HepG2 (cell line): ENCODE data around the gene RNF175. TPM values are rescaled to one million over a fixed set of nuclear protein-coding genes. Genes with fewer than 3 reads are reported as not detected.

Experiments
- ATAC-seq: fragments of 200-7000 bp; cut with Tn5 transposase; 3 replicates; pipeline ENCODE4 v1.9.1; 2020; ENCODE audit warnings: mild to moderate bottlenecking, moderate library complexity
- BruUV-seq: library from RNA; stranded (reverse); fragments of 400-500 nt; replicated peaks from 2 replicates; lab custom pipeline; 2021; lab: Mats Ljungman, UMichigan
- CTCF ChIA-PET: fragments of 300-600 bp; formaldehyde crosslinking; extraction: SDS; loops from one replicate; lab custom pipeline; 2021; ENCODE audit warnings: low total read pairs, inconsistent platforms, low intra/inter-chr PET ratio; lab: Yijun Ruan, JAX
- POLR2A ChIA-PET: fragments of 350-600 bp; sonication (Branson Sonifier 250); formaldehyde crosslinking; loops from one replicate; lab custom pipeline; 2020; ENCODE audit warnings: antibody characterized with exemption, inconsistent platforms; lab: Yijun Ruan, JAX
- DNase-seq: peaks from one replicate; pipeline ENCODE4 v3.0.0-alpha.2; 2015; ENCODE audit warnings: low spot score
- FAIRE-seq: peaks from 3 replicates; lab custom pipeline; 2011; peaks lifted over from hg19 to GRCh38; lab: Jason Lieb, UNC
- H2AFZ ChIP-seq: one replicate; pipeline ENCODE4 v1.6.1; 2011; ENCODE audit warnings: low read length, inconsistent platforms
- H3K27ac ChIP-seq: fragments of 300-600 bp; 3 replicates; pipeline ENCODE4 v1.8.0; 2011; ENCODE audit warnings: mixed run types, mild to moderate bottlenecking, mixed read lengths, low read length, inconsistent platforms; ENCODE audit not compliant: insufficient read depth; ENCODE audit errors: extremely low read length
- H3K27me3 ChIP-seq, 2 experiments: fragments of 200-600 bp in 1 of 2; 2 replicates in 1 of 2; 3 replicates in 1 of 2; pipeline versions ENCODE4 v1.6.0 to v1.8.0; 2011; ENCODE audit warnings: low read length in 2 of 2, mild to moderate bottlenecking in 2 of 2, moderate library complexity in 2 of 2, inconsistent platforms in 1 of 2; ENCODE audit not compliant: insufficient read depth in 2 of 2, control insufficient read depth in 1 of 2
- H3K36me3 ChIP-seq, 2 experiments: fragments of 200-600 bp in 1 of 2; replicated peaks in 1 of 2; 2 replicates in 1 of 2; 3 replicates in 1 of 2; pipeline versions ENCODE4 v1.5.1 to v1.8.0; 2011; ENCODE audit warnings: low read length in 2 of 2, inconsistent platforms in 1 of 2; ENCODE audit not compliant: insufficient read depth in 2 of 2, control insufficient read depth in 1 of 2
- H3K4me1 ChIP-seq: 2 replicates; pipeline ENCODE4 v1.5.1; 2012; ENCODE audit warnings: low read length, inconsistent platforms; ENCODE audit not compliant: insufficient read depth
- H3K4me2 ChIP-seq: 2 replicates; pipeline ENCODE4 v1.6.0; 2011; ENCODE audit warnings: low read depth, low read length, inconsistent platforms
- H3K4me3 ChIP-seq, 3 experiments: fragments of 200-600 bp in 1 of 3; sonication (generic), shearing (Covaris generic) in 1 of 3; replicated peaks in 1 of 3; 2 replicates each; pipeline ENCODE4 v1.5.1; 2011 to 2016; ENCODE audit warnings: low read length in 3 of 3, inconsistent platforms in 2 of 3, low read depth in 2 of 3, mild to moderate bottlenecking in 2 of 3, control low read depth in 1 of 3, mixed read lengths in 1 of 3; ENCODE audit not compliant: insufficient read depth in 1 of 3
- H3K79me2 ChIP-seq: one replicate; pipeline ENCODE4 v1.6.1; 2011; ENCODE audit warnings: low read length, inconsistent platforms; ENCODE audit not compliant: insufficient read depth
- H3K9ac ChIP-seq: 2 replicates; pipeline ENCODE4 v1.6.0; 2011; ENCODE audit warnings: mild to moderate bottlenecking, low read depth, low read length, inconsistent platforms; ENCODE audit not compliant: insufficient read depth
- H3K9me3 ChIP-seq: 2 replicates; pipeline ENCODE4 v1.5.1; 2012; ENCODE audit warnings: mild to moderate bottlenecking, low read length
- H4K20me1 ChIP-seq: 2 replicates; pipeline ENCODE4 v1.6.0; 2011; ENCODE audit warnings: inconsistent platforms, mild to moderate bottlenecking, low read length, moderate library complexity; ENCODE audit not compliant: insufficient read depth
- CBX2 ChIP-seq, 2 experiments: fragments of 200-600 bp in 1 of 2; sonication (generic); formaldehyde crosslinking in 1 of 2; IDR thresholded peaks; 2 replicates each; pipeline versions ENCODE4 v1.7.0 to v1.8.1; 2018 to 2022; ENCODE audit warnings: low read depth in 2 of 2, low read length in 1 of 2, mild to moderate bottlenecking in 1 of 2, missing genetic modification reagents in 1 of 2
- KLF9 ChIP-seq: IDR thresholded peaks from 2 replicates; pipeline ENCODE4 v1.6.1; 2016; ENCODE audit warnings: low read depth
- MYNN ChIP-seq: sonication (generic); formaldehyde crosslinking; IDR thresholded peaks from 2 replicates; pipeline ENCODE4 v1.4.0; 2020; ENCODE audit warnings: mild to moderate bottlenecking, low read depth, missing genetic modification reagents
- SNAI1 ChIP-seq: sonication (generic); formaldehyde crosslinking; IDR thresholded peaks from 2 replicates; pipeline ENCODE4 v1.5.0; 2020; ENCODE audit warnings: mild to moderate bottlenecking, missing genetic modification reagents, borderline replicate concordance
- SRY ChIP-seq: sonication (generic); formaldehyde crosslinking; IDR thresholded peaks from 2 replicates; pipeline ENCODE4 v1.8.0; 2022; ENCODE audit warnings: mild to moderate bottlenecking, missing genetic modification reagents
- ZNF205 ChIP-seq: IDR thresholded peaks from 2 replicates; pipeline ENCODE4 v1.6.1; 2018; ENCODE audit warnings: missing biosample characterization, missing genetic modification reagents
- ZNF264 ChIP-seq: sonication (generic); formaldehyde crosslinking; IDR thresholded peaks from 2 replicates; pipeline ENCODE4 v1.4.0; 2020; ENCODE audit warnings: missing genetic modification reagents
- ZNF788 ChIP-seq: sonication (generic); formaldehyde crosslinking; IDR thresholded peaks from 2 replicates; pipeline ENCODE4 v1.5.0; 2020; ENCODE audit warnings: mild to moderate bottlenecking, missing genetic modification reagents, borderline replicate concordance
- WGBS: methylation state at CpG from one replicate; pipeline ENCODE4 v1.1.6; 2017; ENCODE audit warnings: low lambda C conversion rate; 5-methylcytosine and 5-hydroxymethylcytosine counted together
- in situ Hi-C: cut with HindIII; loops from 2 replicates; pipeline ENCODE4 v1.10.0; 2017; ENCODE audit warnings: low pct_unique_long_range_greater_than_20kb; ENCODE audit not compliant: extremely low pct_ligation_motif_present
- intact Hi-C: fragments of 100-400 bp; cut with micrococcal nuclease; formaldehyde crosslinking; loops from one replicate; pipeline ENCODE4 v1.10.0; 2022; ENCODE audit not compliant: unreplicated experiment
- polyA plus RNA-seq, 8 experiments: library from polyadenylated mRNA; depleted of rRNA in 3 of 8; stranded (reverse) in 7 of 8; unstranded in 1 of 8; fragments of >200 nt; fragmentation: Illumina TruSeq in 4 of 8; extraction: Trizol in 4 of 8; gene quantifications; 2 replicates each; pipeline versions ENCODE4 v1.2.1 to v1.2.3, GENCODE V29; 2011 to 2016; ENCODE audit warnings: low read depth in 4 of 8, missing spikeins in 1 of 8, mixed read lengths in 1 of 8; ENCODE audit not compliant: insufficient read depth in 1 of 8
- total RNA-seq, 5 experiments: library from RNA; depleted of rRNA; stranded (reverse); fragments of >200 nt; fragmentation: Illumina TruSeq; extraction: Trizol; gene quantifications; 2 replicates each; pipeline ENCODE4 v1.2.3, GENCODE V29; 2016; ENCODE audit warnings: low read depth in 1 of 5
- TF ChIP-seq, protein P1 (sequence below): sonication (generic); formaldehyde crosslinking; IDR thresholded peaks from 2 replicates; pipeline ENCODE4 v1.8.0; 2022; ENCODE audit warnings: missing genetic modification reagents, mild to moderate bottlenecking, inconsistent platforms, borderline replicate concordance
- TF ChIP-seq, protein P2 (sequence below): sonication (generic); formaldehyde crosslinking; IDR thresholded peaks from 2 replicates; pipeline ENCODE4 v1.4.0; 2020; ENCODE audit warnings: low read depth, mild to moderate bottlenecking, missing genetic modification reagents
- TF ChIP-seq, protein P3 (sequence below): sonication (generic); formaldehyde crosslinking; IDR thresholded peaks from 2 replicates; pipeline ENCODE4 v1.4.0; 2020; ENCODE audit warnings: mild to moderate bottlenecking, missing genetic modification reagents
- TF ChIP-seq, protein P4 (sequence below): sonication (generic); formaldehyde crosslinking; IDR thresholded peaks from 2 replicates; pipeline ENCODE4 v1.4.0; 2020; ENCODE audit warnings: missing genetic modification reagents, borderline replicate concordance

The RNF175 gene
- total and polyA plus RNA-seq, 2 of the 13 experiments (the other 11 are each of a cell fraction or from before 2014, with no cell fraction given): not detected

DNA sequence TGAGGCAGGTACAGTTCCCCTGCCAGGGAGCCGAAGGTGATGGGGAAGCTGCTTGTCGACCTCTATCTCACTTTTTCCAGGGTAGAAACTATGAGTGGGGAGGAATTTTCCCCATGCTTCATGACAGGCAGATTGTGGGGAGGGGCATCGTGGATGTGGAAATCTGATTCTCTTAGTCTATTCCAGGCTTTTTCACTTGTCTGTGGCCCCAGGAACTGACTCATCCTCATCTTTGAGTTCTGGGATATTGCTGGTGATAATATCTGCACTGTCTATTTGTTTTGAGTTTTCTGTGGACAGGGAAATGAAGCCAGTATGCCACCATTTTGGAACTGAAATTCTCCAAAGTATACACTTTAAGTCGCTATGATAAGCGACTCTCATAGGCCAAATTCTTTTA lies 83.3 kb downstream of the RNF175 start:
- CTCF ChIA-PET: no interaction called here
- no peak overlapping the region for H3K27ac ChIP-seq
- no TSS peak for BruUV-seq

DNA sequence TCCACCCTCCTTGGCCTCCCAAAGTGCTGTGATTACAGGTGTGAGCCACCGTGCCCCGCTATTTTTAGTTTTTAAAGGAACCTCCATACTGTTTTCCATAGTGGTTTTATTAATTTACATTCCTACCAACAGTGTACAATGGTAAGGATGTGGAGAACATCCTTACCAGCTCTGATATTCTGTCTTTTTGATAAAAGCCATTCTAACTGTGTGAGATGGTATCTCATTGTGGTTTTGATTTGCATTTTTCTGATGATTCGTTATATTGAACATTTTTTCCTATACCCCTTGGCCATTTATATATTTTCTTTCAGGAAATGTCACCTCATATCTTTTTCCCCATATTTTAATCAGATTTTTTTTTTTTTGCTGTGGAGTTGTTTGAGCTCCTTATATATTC lies 90.0 kb downstream of the RNF175 start:
- no peak overlapping the region for H2AFZ ChIP-seq
- ChIA-PET POLR2A (no interaction called here), CTCF (no interaction called here)
- no peaks in the 10 kb centered on the region for H3K79me2 ChIP-seq
- ATAC-seq: no peak
- no peak overlapping the region for H3K4me2 ChIP-seq
- no TSS peak for BruUV-seq
- no peaks in the 10 kb centered on the region; a peak in 1 of 5 replicates for H3K27me3 ChIP-seq
- no peak overlapping the region for H3K9ac ChIP-seq
- no peaks in the 10 kb centered on the region for H3K4me1 ChIP-seq
- in situ Hi-C loops: no loop called here
- no peaks in the 10 kb centered on the region for H4K20me1 ChIP-seq
- no peak overlapping the region for H3K4me3 ChIP-seq
- H3K9me3 ChIP-seq: no peaks in the 10 kb centered on the region
- no peak overlapping the region for H3K27ac ChIP-seq
- FAIRE-seq: no peak
- no peaks in the 10 kb centered on the region for H3K36me3 ChIP-seq
- no peak for DNase-seq
- 35% methylated on average over 3 of the region's 3 CpGs for WGBS
- intact Hi-C loops: no loop called here
- TF ChIP-seq, protein P1, sequence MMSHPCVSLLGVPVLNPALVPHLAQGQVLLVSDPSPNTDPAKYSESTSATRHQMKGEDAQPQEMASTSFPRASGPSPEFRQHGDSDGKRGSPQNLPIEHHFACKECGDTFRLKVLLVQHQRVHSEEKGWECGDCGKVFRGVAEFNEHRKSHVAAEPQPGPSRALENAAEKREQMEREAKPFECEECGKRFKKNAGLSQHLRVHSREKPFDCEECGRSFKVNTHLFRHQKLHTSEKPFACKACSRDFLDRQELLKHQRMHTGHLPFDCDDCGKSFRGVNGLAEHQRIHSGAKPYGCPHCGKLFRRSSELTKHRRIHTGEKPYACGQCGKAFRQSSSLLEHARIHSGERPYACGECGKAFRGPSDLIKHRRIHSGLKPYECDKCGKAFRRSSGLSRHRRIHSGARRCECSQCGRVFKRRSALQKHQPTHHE (CRISPR knock-in tag): no peak
- TF ChIP-seq, protein P2, sequence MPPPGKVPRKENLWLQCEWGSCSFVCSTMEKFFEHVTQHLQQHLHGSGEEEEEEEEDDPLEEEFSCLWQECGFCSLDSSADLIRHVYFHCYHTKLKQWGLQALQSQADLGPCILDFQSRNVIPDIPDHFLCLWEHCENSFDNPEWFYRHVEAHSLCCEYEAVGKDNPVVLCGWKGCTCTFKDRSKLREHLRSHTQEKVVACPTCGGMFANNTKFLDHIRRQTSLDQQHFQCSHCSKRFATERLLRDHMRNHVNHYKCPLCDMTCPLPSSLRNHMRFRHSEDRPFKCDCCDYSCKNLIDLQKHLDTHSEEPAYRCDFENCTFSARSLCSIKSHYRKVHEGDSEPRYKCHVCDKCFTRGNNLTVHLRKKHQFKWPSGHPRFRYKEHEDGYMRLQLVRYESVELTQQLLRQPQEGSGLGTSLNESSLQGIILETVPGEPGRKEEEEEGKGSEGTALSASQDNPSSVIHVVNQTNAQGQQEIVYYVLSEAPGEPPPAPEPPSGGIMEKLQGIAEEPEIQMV (CRISPR knock-in tag): no peak
- no peak for TF ChIP-seq ZNF264
- TF ChIP-seq ZNF788 (CRISPR knock-in tag): no peak
- TF ChIP-seq MYNN (CRISPR knock-in tag): no peak
- no peak for TF ChIP-seq KLF9 (CRISPR knock-in tag)
- no peak for TF ChIP-seq SNAI1 (CRISPR knock-in tag)
- no peak for TF ChIP-seq ZNF205 (CRISPR knock-in tag)
- TF ChIP-seq, protein P3, sequence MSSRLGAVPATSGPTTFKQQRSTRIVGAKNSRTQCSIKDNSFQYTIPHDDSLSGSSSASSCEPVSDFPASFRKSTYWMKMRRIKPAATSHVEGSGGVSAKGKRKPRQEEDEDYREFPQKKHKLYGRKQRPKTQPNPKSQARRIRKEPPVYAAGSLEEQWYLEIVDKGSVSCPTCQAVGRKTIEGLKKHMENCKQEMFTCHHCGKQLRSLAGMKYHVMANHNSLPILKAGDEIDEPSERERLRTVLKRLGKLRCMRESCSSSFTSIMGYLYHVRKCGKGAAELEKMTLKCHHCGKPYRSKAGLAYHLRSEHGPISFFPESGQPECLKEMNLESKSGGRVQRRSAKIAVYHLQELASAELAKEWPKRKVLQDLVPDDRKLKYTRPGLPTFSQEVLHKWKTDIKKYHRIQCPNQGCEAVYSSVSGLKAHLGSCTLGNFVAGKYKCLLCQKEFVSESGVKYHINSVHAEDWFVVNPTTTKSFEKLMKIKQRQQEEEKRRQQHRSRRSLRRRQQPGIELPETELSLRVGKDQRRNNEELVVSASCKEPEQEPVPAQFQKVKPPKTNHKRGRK: no peak
- no peak for TF ChIP-seq CBX2 (IDR thresholded peaks at IDR 0.05; ENCODE audit: low read depth, low read length)
- TF ChIP-seq CBX2 (CRISPR knock-in tag; IDR thresholded peaks at IDR 0.05; ENCODE audit: low read depth): no peak
- no peak for TF ChIP-seq SRY (CRISPR knock-in tag)

More for the DNA sequence above, 83.3 kb downstream of the RNF175 start:
- ATAC-seq (no peak), FAIRE-seq (no peak), DNase-seq (no peak)
- TF ChIP-seq, protein P4, sequence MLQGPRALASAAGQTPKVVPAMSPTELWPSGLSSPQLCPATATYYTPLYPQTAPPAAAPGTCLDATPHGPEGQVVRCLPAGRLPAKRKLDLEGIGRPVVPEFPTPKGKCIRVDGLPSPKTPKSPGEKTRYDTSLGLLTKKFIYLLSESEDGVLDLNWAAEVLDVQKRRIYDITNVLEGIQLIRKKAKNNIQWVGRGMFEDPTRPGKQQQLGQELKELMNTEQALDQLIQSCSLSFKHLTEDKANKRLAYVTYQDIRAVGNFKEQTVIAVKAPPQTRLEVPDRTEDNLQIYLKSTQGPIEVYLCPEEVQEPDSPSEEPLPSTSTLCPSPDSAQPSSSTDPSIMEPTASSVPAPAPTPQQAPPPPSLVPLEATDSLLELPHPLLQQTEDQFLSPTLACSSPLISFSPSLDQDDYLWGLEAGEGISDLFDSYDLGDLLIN: no peak
- H3K79me2 ChIP-seq: no peaks in the 10 kb centered on the region
- H3K27me3 ChIP-seq: no peaks in the 10 kb centered on the region
- no peaks in the 10 kb centered on the region for H3K36me3 ChIP-seq
- 0% methylated on average over 5 of the region's 5 CpGs for WGBS
- POLR2A ChIA-PET: no interaction called here
- in situ Hi-C loops: no loop called here
- no peaks in the 10 kb centered on the region for H3K4me1 ChIP-seq
- H3K4me2 ChIP-seq: no peak overlapping the region
- intact Hi-C loops: no loop called here
- H2AFZ ChIP-seq: no peak overlapping the region
- no peaks in the 10 kb centered on the region for H4K20me1 ChIP-seq
- H3K9ac ChIP-seq: no peak overlapping the region
- no peak overlapping the region for H3K4me3 ChIP-seq
- no peaks in the 10 kb centered on the region for H3K9me3 ChIP-seq
